ENCODE data around the gene ITGB7.

The ITGB7 gene

GRCh38 chr12:53199700-53200099 is 7.4 kb downstream of the ITGB7 start:
- in situ Hi-C loops (cut with MboI; ENCODE audit: low sequenced_read_pairs, unreplicated experiment): no loop called here

GRCh38 chr12:53198486-53199110 is 8.5 kb downstream of the ITGB7 start:
- in situ Hi-C loops (cut with MboI; ENCODE audit: low sequenced_read_pairs, unreplicated experiment): no loop called here
- no peak for DNase-seq (ENCODE audit: low spot score)
- no peak for TF ChIP-seq CTCF (IDR thresholded peaks at IDR 0.05; ENCODE audit: borderline replicate concordance, control extremely low read depth, extremely low read depth, insufficient read depth, missing control alignments)

More at GRCh38 chr12:53199700-53200099, 7.4 kb downstream of the ITGB7 start:
- DNase-seq (ENCODE audit: low spot score): no peak
- TF ChIP-seq CTCF (IDR thresholded peaks at IDR 0.05; ENCODE audit: borderline replicate concordance, control extremely low read depth, extremely low read depth, insufficient read depth, missing control alignments): no peak

- TF ChIP-seq CTCF (IDR thresholded peaks at IDR 0.05; ENCODE audit: borderline replicate concordance, control extremely low read depth, extremely low read depth, insufficient read depth, missing control alignments): no peak
- DNase-seq (ENCODE audit: low spot score): no peak
- in situ Hi-C loops (cut with MboI; ENCODE audit: low sequenced_read_pairs, unreplicated experiment): no loop called here
Measured at GRCh38 chr12:53197011-53197640, 9.9 kb downstream of the ITGB7 start.

- no peak for DNase-seq (ENCODE audit: low spot score)
- TF ChIP-seq CTCF (IDR thresholded peaks at IDR 0.05; ENCODE audit: borderline replicate concordance, control extremely low read depth, extremely low read depth, insufficient read depth, missing control alignments): no peak
- in situ Hi-C loops (cut with MboI; ENCODE audit: low sequenced_read_pairs, unreplicated experiment): no loop called here
Measured at GRCh38 chr12:53196486-53196885, 10.6 kb downstream of the ITGB7 start.

GRCh38 chr12:53195516-53196420 is 11.3 kb downstream of the ITGB7 start:
- DNase-seq (ENCODE audit: low spot score): no peak
- in situ Hi-C loops (cut with MboI; ENCODE audit: low sequenced_read_pairs, unreplicated experiment): no loop called here
- no peak for TF ChIP-seq CTCF (IDR thresholded peaks at IDR 0.05; ENCODE audit: borderline replicate concordance, control extremely low read depth, extremely low read depth, insufficient read depth, missing control alignments)

- no peak for TF ChIP-seq CTCF (IDR thresholded peaks at IDR 0.05; ENCODE audit: borderline replicate concordance, control extremely low read depth, extremely low read depth, insufficient read depth, missing control alignments)
- no peak for DNase-seq (ENCODE audit: low spot score)
- in situ Hi-C loops (cut with MboI; ENCODE audit: low sequenced_read_pairs, unreplicated experiment): no loop called here
Measured at GRCh38 chr12:53194973-53195372, 12.1 kb downstream of the ITGB7 start.
